ENCODE results near the gene ZNF26.
"Not testable (repeated sequence)": the region's sequence is repeated elsewhere in the genome, so short reads cannot be mapped to it uniquely, and the experiment has no call there.

The ZNF26 gene

DNA sequence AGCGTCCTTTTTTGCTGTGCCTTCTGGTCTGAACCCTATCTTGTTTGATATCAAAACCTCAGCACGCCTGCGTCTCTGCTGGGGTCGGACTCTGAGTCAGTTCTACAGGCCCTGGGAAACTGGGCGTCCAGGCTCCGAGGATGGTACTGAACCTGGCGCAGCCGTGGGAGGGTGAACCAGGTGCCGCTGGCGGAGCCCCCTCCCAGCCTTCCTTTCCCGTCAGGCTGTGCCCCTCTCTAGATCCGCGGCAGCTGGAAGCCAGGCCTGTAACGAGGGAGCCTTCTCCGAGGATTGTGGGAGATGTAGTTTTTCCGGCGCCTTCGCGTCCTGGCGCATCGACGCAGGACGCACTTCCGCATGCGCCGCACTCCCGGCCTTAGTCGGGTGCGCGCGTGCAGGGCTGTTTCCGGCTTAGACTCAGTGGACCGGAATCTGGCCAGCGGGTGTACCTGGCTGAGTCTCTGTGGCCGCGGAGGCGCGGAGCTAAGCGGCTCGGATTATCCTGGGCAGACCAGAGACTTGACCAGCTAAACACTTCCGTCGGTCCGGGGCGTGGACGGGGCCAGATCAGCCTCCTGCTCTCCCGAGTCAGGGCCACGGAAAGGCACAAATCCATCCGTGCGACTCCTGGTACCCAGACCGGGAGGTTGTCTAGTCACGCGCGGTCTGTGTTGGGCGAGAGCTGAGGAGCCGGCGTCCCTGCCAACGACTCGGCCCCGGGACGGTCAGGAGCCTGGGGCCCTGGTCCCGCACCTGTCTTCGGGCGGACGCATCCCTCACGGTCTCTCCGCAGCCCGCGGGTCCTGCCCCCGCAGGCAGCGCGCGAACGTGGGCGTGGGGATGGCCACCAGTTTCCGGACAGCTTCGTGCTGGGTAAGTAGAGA lies at the start of gene ZNF26:
ZNF26 (plus strand) TSS at position 367 of the 884 bp plus-strand sequence; CDS start at position 841, 474 bp downstream.
- DNase-seq: peak; percentile 67

- not testable (repeated sequence) for DNase-seq
Observed at GRCh38 chr12:132936921-132937320, 49.2 kb upstream of the ZNF26 start.

DNA sequence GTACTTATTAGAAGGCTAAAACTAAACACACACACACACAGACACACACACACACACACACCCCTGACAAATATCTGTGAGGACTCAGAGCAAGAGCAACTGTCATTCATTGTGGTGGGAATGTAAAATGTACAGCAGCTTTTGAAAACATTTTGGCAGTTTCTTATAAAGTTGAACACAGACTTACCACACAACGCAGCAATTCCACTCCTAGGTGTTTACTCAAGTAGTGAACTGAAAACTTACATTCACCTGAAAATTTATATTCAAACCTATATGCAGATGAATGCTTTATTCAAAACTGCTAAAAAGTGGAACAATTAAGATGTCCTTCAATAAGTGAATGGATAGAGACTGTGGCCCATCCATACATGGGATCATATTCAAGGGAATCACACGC lies 48.7 kb upstream of the ZNF26 start:
- DNase-seq: no peak

DNA sequence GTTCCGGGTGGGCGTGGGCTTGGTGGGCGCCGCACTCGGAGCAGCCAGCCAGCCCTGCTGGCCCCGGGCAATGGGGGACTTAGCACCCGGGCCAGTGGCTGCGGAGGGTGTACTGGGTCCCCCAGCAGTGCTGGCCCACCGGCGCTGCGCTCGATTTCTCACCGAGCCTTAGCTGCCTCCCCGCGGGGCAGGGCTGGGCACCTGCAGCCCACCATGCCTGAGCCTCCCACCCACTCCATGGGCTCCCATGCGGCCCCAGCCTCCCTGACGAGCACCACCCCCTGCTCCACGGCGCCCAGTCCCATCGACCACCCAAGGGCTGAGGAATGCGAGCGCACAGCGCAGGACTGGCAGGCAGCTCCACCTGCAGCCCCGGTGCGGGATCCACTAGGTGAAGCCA lies 47.4 kb upstream of the ZNF26 start:
- not testable (repeated sequence) for DNase-seq

- DNase-seq: no peak
Observed at GRCh38 chr12:132940071-132940719, 46.0 kb upstream of the ZNF26 start.

GRCh38 chr12:132941336-132941954 lies 44.7 kb upstream of the ZNF26 start:
- DNase-seq: no peak

DNA sequence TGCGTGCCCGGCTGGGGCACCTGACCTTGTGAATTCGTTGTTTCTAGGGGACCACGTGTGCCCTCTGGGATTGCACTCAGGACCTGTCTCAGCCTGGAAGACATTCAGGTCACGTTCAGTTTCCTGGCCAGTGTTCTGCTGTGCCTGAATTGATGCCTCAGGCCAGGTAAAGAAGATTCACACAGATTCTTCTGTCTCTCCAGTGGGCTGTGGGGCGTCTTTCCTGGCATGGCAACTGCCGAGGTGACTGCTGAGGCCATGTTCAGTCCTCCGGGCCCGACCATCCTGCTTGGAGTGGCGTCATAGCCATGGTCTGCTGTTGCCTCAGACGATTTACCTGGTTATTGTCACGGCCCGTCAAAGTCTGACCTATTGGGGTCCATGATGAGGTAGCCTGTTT lies 43.6 kb upstream of the ZNF26 start:
- DNase-seq: no peak

- no peak for DNase-seq
Observed at GRCh38 chr12:132945806-132946205, 40.4 kb upstream of the ZNF26 start.

DNA sequence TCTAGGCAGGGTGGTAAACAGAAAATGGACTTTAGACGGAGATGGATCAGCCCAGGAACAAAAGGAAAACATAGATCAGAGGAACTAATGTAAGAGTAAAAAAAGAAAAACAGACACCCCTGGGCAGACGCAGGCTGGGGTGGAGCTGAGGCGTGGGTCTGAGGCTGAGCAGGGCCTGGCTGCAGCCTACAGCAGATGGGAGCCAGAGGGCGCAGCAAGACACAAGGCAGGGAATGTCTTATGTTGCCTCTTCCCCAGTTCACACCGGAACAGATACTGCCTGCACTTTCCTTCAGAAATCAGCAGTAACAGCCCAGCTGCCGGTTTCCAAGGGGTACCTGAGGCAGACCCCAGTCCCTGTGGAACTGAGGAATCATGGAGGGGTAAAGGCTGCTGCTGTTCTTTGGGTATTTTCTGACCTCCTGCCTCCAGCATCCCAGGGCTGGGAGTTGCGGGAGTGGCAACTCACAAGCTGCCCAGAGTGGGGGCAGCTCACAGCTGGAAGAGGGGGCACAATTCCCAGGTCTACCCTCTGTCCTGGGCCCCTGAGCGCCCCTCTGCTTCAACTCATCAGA lies 39.8 kb upstream of the ZNF26 start:
- no peak for DNase-seq

DNA sequence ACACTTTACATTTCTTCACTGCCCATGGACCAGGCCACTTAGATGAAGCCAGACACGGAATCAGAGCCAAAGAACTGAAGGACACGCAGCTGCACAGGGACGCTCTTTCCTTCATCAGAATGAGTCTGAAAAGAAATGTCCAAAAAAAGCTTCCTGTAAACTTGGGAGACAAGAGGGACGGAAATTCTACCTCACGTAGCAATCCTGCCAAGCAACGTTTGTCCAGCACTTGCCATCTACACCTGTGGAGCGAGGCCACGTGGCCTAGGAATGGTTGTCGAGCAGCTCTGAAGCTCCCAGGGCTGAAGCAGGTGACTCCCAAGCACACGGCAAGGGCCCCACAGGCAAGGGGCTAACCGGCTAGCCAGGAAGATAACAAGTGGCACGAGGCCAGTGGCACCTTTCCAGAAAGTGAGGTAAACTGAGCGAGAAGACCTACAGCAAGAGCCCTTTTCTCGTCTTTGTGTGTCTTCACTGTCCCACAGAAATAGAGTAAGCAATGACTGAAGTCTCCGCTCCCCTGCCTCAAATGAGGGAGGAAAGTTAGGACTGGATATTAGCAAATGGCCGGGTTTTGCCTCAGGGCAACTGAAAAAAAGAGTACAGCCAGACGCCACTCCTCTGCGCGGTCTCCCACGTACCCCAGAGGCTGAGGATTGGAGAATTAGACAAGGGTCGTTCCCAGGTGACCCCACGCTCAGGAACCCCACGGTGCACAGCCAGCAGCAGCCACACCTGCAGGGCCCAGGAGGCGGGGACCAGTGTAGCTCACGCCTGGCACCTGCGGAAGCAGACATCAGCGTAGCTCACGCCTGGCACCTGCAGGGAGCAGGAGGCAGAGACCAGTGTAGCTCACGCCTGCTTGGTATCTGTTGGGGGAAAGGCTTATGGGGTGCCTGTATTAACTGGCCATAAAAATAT lies 37.8 kb upstream of the ZNF26 start:
- no peak for DNase-seq

DNA sequence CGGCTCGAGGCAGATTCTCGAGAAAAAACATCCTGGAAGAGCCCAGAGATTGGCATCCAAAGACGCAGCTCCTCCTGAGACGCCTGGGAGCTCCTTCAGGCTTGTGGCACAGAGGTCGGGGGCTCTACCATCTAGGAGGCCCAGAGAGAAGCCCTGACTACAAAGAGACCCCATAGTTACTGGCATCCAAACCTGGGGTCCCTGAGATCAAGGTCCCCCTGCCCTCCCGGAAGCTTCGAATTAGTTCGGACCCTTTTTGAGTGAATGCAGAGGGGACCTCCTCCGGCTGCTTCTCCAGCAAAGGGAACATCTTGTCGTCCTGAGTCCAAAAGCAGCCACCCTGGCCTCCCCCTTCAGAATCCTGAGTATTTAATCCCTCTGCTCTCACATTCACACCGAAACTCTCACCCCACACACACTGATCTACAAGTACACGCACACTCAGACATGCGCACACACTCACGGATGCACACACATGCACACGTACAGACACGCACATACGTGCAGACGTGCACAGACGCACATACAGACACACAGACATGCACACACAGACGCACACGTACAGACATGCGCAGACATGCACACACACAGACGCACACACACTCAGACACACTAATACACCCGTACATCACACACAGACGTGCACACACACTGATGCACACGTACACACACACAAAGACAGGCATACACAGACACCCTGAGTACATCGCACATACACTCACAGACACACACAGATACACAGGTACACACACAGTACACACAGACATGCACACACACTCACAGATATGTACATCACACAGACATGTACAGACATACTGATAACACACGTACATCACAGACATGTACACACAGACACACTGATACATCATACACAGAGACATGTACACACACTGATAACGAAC lies 36.0 kb upstream of the ZNF26 start:
- no peak for DNase-seq

- DNase-seq: no peak
Observed at GRCh38 chr12:132950844-132951535, 35.2 kb upstream of the ZNF26 start.

DNA sequence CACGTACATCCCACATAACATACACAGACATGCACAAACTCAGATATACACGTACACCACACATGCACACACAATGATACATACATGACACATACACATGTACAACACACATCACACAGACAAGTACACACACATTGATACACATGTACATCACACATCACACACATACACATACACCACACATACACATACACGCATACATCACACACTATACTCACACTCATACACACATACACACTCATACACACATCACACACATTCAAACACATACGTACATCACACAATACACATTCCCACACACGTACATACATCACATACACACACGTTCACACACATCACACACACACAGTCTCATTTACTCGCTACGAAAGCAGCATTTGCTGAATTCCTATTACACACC lies 34.5 kb upstream of the ZNF26 start:
- no peak for DNase-seq

GRCh38 chr12:132952371-132953162 lies 33.6 kb upstream of the ZNF26 start:
- DNase-seq: no peak

- DNase-seq: no peak
Observed at GRCh38 chr12:132953163-132953425, 33.1 kb upstream of the ZNF26 start.

GRCh38 chr12:132953771-132954170 lies 32.4 kb upstream of the ZNF26 start:
- no peak for DNase-seq

GRCh38 chr12:132954471-132955048 lies 31.6 kb upstream of the ZNF26 start:
- DNase-seq: no peak

GRCh38 chr12:132955094-132956010 lies 30.8 kb upstream of the ZNF26 start:
- peak; percentile 25 for DNase-seq

Measured in KG1 (cell line).